HepG2 (cell line): ENCODE measurements around the gene CETN2. TPM values are rescaled to one million over a fixed set of nuclear protein-coding genes. Genes with fewer than 3 reads are reported as not detected.

Experiments
- ATAC-seq: fragments of 200-7000 bp; cut with Tn5 transposase; 3 replicates; pipeline ENCODE4 v1.9.1; 2020; ENCODE audit warnings: mild to moderate bottlenecking, moderate library complexity
- BruUV-seq: library from RNA; stranded (reverse); fragments of 400-500 nt; replicated peaks from 2 replicates; lab custom pipeline; 2021; lab: Mats Ljungman, UMichigan
- CTCF ChIA-PET: fragments of 300-600 bp; formaldehyde crosslinking; extraction: SDS; loops from one replicate; lab custom pipeline; 2021; ENCODE audit warnings: low total read pairs, inconsistent platforms, low intra/inter-chr PET ratio; lab: Yijun Ruan, JAX
- POLR2A ChIA-PET: fragments of 350-600 bp; sonication (Branson Sonifier 250); formaldehyde crosslinking; loops from one replicate; lab custom pipeline; 2020; ENCODE audit warnings: antibody characterized with exemption, inconsistent platforms; lab: Yijun Ruan, JAX
- DNase-seq: peaks from one replicate; pipeline ENCODE4 v3.0.0-alpha.2; 2015; ENCODE audit warnings: low spot score
- FAIRE-seq: peaks from 3 replicates; lab custom pipeline; 2011; peaks lifted over from hg19 to GRCh38; lab: Jason Lieb, UNC
- H2AFZ ChIP-seq: one replicate; pipeline ENCODE4 v1.6.1; 2011; ENCODE audit warnings: low read length, inconsistent platforms
- H3K27ac ChIP-seq: fragments of 300-600 bp; 3 replicates; pipeline ENCODE4 v1.8.0; 2011; ENCODE audit warnings: mixed run types, mild to moderate bottlenecking, mixed read lengths, low read length, inconsistent platforms; ENCODE audit not compliant: insufficient read depth; ENCODE audit errors: extremely low read length
- H3K27me3 ChIP-seq, 2 experiments: fragments of 200-600 bp in 1 of 2; 2 replicates in 1 of 2; 3 replicates in 1 of 2; pipeline versions ENCODE4 v1.6.0 to v1.8.0; 2011; ENCODE audit warnings: low read length in 2 of 2, mild to moderate bottlenecking in 2 of 2, moderate library complexity in 2 of 2, inconsistent platforms in 1 of 2; ENCODE audit not compliant: insufficient read depth in 2 of 2, control insufficient read depth in 1 of 2
- H3K36me3 ChIP-seq, 2 experiments: fragments of 200-600 bp in 1 of 2; replicated peaks in 1 of 2; 2 replicates in 1 of 2; 3 replicates in 1 of 2; pipeline versions ENCODE4 v1.5.1 to v1.8.0; 2011; ENCODE audit warnings: low read length in 2 of 2, inconsistent platforms in 1 of 2; ENCODE audit not compliant: insufficient read depth in 2 of 2, control insufficient read depth in 1 of 2
- H3K4me1 ChIP-seq: 2 replicates; pipeline ENCODE4 v1.5.1; 2012; ENCODE audit warnings: low read length, inconsistent platforms; ENCODE audit not compliant: insufficient read depth
- H3K4me2 ChIP-seq: 2 replicates; pipeline ENCODE4 v1.6.0; 2011; ENCODE audit warnings: low read depth, low read length, inconsistent platforms
- H3K4me3 ChIP-seq, 3 experiments: fragments of 200-600 bp in 1 of 3; sonication (generic), shearing (Covaris generic) in 1 of 3; replicated peaks in 1 of 3; 2 replicates each; pipeline ENCODE4 v1.5.1; 2011 to 2016; ENCODE audit warnings: low read length in 3 of 3, inconsistent platforms in 2 of 3, low read depth in 2 of 3, mild to moderate bottlenecking in 2 of 3, control low read depth in 1 of 3, mixed read lengths in 1 of 3; ENCODE audit not compliant: insufficient read depth in 1 of 3
- H3K79me2 ChIP-seq: one replicate; pipeline ENCODE4 v1.6.1; 2011; ENCODE audit warnings: low read length, inconsistent platforms; ENCODE audit not compliant: insufficient read depth
- H3K9ac ChIP-seq: 2 replicates; pipeline ENCODE4 v1.6.0; 2011; ENCODE audit warnings: mild to moderate bottlenecking, low read depth, low read length, inconsistent platforms; ENCODE audit not compliant: insufficient read depth
- H3K9me3 ChIP-seq: 2 replicates; pipeline ENCODE4 v1.5.1; 2012; ENCODE audit warnings: mild to moderate bottlenecking, low read length
- H4K20me1 ChIP-seq: 2 replicates; pipeline ENCODE4 v1.6.0; 2011; ENCODE audit warnings: inconsistent platforms, mild to moderate bottlenecking, low read length, moderate library complexity; ENCODE audit not compliant: insufficient read depth
- AGO1 ChIP-seq: fragments of 200-400 bp; formaldehyde crosslinking; IDR thresholded peaks from 2 replicates; pipeline ENCODE4 v1.6.1; 2017; ENCODE audit warnings: mild to moderate bottlenecking, low read depth, low read length, moderate library complexity; ENCODE audit not compliant: poor library complexity, severe bottlenecking
- IRF1 ChIP-seq: sonication (generic); formaldehyde crosslinking; IDR thresholded peaks from 2 replicates; pipeline ENCODE4 v1.4.0; 2020; ENCODE audit warnings: low read depth, mild to moderate bottlenecking, missing genetic modification reagents
- LRRFIP1 ChIP-seq: sonication (generic); formaldehyde crosslinking; conservative IDR thresholded peaks from 2 replicates; pipeline ENCODE4 v1.4.0; 2020; ENCODE audit warnings: missing genetic modification reagents
- MLXIP ChIP-seq: sonication (generic); formaldehyde crosslinking; IDR thresholded peaks from 2 replicates; pipeline ENCODE4 v1.9.0; 2021; ENCODE audit warnings: missing genetic modification reagents, borderline replicate concordance
- NFRKB ChIP-seq: fragments of 450-650 bp; IDR thresholded peaks from 2 replicates; pipeline ENCODE4 v1.6.1; 2017
- RNF219 ChIP-seq: sonication (generic); formaldehyde crosslinking; IDR thresholded peaks from 2 replicates; pipeline ENCODE4 v1.5.0; 2020; ENCODE audit warnings: mild to moderate bottlenecking, missing genetic modification reagents
- THAP9 ChIP-seq: sonication (generic); formaldehyde crosslinking; IDR thresholded peaks from 2 replicates; pipeline ENCODE4; 2020; ENCODE audit warnings: missing genetic modification reagents, mild to moderate bottlenecking, borderline replicate concordance
- TOE1 ChIP-seq: sonication (generic); formaldehyde crosslinking; IDR thresholded peaks from 2 replicates; pipeline ENCODE4 v1.4.0; 2020; ENCODE audit warnings: mild to moderate bottlenecking, missing genetic modification reagents
- ZGPAT ChIP-seq: IDR thresholded peaks from 2 replicates; pipeline ENCODE4 v1.6.1; 2016; ENCODE audit warnings: mild to moderate bottlenecking
- ZNF12 ChIP-seq: sonication (generic); formaldehyde crosslinking; IDR thresholded peaks from 2 replicates; pipeline ENCODE4 v1.5.0; 2020; ENCODE audit warnings: missing genetic modification reagents
- ZNF205 ChIP-seq: IDR thresholded peaks from 2 replicates; pipeline ENCODE4 v1.6.1; 2018; ENCODE audit warnings: missing biosample characterization, missing genetic modification reagents
- WGBS: methylation state at CpG from one replicate; pipeline ENCODE4 v1.1.6; 2017; ENCODE audit warnings: low lambda C conversion rate; 5-methylcytosine and 5-hydroxymethylcytosine counted together
- in situ Hi-C: cut with HindIII; loops from 2 replicates; pipeline ENCODE4 v1.10.0; 2017; ENCODE audit warnings: low pct_unique_long_range_greater_than_20kb; ENCODE audit not compliant: extremely low pct_ligation_motif_present
- intact Hi-C: fragments of 100-400 bp; cut with micrococcal nuclease; formaldehyde crosslinking; loops from one replicate; pipeline ENCODE4 v1.10.0; 2022; ENCODE audit not compliant: unreplicated experiment
- polyA plus RNA-seq, 8 experiments: library from polyadenylated mRNA; depleted of rRNA in 3 of 8; stranded (reverse) in 7 of 8; unstranded in 1 of 8; fragments of >200 nt; fragmentation: Illumina TruSeq in 4 of 8; extraction: Trizol in 4 of 8; gene quantifications; 2 replicates each; pipeline versions ENCODE4 v1.2.1 to v1.2.3, GENCODE V29; 2011 to 2016; ENCODE audit warnings: low read depth in 4 of 8, missing spikeins in 1 of 8, mixed read lengths in 1 of 8; ENCODE audit not compliant: insufficient read depth in 1 of 8
- total RNA-seq, 5 experiments: library from RNA; depleted of rRNA; stranded (reverse); fragments of >200 nt; fragmentation: Illumina TruSeq; extraction: Trizol; gene quantifications; 2 replicates each; pipeline ENCODE4 v1.2.3, GENCODE V29; 2016; ENCODE audit warnings: low read depth in 1 of 5

The CETN2 gene
- total and polyA plus RNA-seq, 2 of the 13 experiments (the other 11 are each of a cell fraction or from before 2014, with no cell fraction given): 17.2 to 85.4 TPM

GRCh38 chrX:152871260-152871659 lies 40.7 kb upstream of the CETN2 start:
- no peak overlapping the region for H3K4me3 ChIP-seq
- POLR2A ChIA-PET: no interaction called here
- no peaks in the 10 kb centered on the region for H3K27me3 ChIP-seq
- in situ Hi-C loops (no loop called here), intact Hi-C loops (no loop called here)
- H3K36me3 ChIP-seq: peaks cover 4 to 27% of the 10 kb centered on the region in 2 experiments; a peak in 4 of 5 replicates
- no peaks in the 10 kb centered on the region for H4K20me1 ChIP-seq
- no peaks in the 10 kb centered on the region for H3K9me3 ChIP-seq
- no TSS peak for BruUV-seq
- H3K9ac ChIP-seq: no peak overlapping the region
- H3K4me2 ChIP-seq: no peak overlapping the region
- 100% methylated on average over 4 of the region's 9 CpGs for WGBS
- H3K27ac ChIP-seq: no peak overlapping the region
- no peak for DNase-seq
- FAIRE-seq: no peak
- H3K4me1 ChIP-seq: no peaks in the 10 kb centered on the region
- no peaks in the 10 kb centered on the region for H3K79me2 ChIP-seq
- CTCF ChIA-PET: no interaction called here
- H2AFZ ChIP-seq: no peak overlapping the region
- ATAC-seq: no peak
- TF ChIP-seq MLXIP (CRISPR knock-in tag) (no peak), ZGPAT (no peak), ZNF12 (CRISPR knock-in tag) (no peak), LRRFIP1 (CRISPR knock-in tag) (no peak), NFRKB (no peak), THAP9 (no peak), TOE1 (CRISPR knock-in tag) (no peak), IRF1 (CRISPR knock-in tag) (no peak), ZNF205 (CRISPR knock-in tag) (no peak), AGO1 (no peak), RNF219 (CRISPR knock-in tag) (no peak)
